ENCODE measurements around the gene PRPF40B. TPM values are rescaled to one million over a fixed set of nuclear protein-coding genes. Genes with fewer than 3 reads are reported as not detected.

Gene PRPF40B
- total and polyA plus RNA-seq, 9 of the 15 experiments (the other 6 are each of a cell fraction or from before 2014, with no cell fraction given) = 0.55 to 10.6 (median 4.8) TPM

DNA sequence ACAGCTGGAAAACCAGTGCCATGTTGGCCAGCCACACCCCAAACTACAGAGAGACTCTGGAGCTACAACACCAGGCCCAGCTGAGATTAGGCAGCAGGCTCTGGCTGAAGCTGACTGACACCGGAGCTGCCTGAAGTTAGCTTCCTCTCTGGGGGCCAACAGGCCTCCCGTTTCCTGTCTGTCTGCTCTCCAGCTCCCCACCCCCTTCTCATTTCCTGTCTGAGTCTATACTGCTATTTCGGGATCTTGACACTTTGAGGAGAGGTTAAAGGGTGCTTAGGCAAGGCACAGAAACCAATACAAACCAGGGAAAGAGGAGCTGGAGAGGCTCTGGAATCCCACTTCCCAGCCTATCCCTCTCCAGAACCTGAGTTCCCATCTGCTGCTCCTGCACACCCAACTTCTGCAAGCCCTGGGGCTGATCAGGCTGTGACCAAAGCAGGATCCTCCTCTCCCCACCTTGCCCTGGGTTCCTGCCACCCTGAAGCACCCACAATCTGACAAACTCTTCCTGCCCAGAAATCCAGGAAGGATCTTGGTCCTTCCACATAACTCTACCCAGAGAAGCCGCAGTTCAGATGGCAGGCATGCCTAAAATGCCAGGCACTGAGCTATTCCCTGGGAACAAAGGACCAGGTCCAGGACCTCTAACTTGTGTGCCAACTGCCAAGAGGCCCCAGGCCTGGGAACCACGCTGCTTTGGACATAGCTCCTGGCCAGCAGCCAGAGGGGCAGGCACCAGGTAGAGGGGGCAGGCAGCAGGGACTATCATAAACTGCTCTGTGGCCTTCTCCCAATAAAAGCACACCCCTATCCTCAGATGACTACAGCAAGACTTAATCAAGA lies 39.9 kb downstream of the PRPF40B start (continued):
- TF ChIP-seq NKRF (IDR thresholded peaks at IDR 0.05; ENCODE audit: borderline replicate concordance) (no peak), NR2C2 (CRISPR knock-in tag; IDR thresholded peaks at IDR 0.05) (peak; percentile 60; the same call in 1 of the 2 replicates), NR2C2 (tag; IDR thresholded peaks at IDR 0.05) (peak; percentile 94), BDP1 (IDR thresholded peaks at IDR 0.05; ENCODE audit: insufficient read depth, insufficient read length) (no peak), ZNF79 (CRISPR knock-in tag; IDR thresholded peaks at IDR 0.05; ENCODE audit: low read depth) (0 out of 2 replicates have a peak, but pooled peaks have one; percentile 50), BRD9 (IDR thresholded peaks at IDR 0.05; ENCODE audit: low read depth, partially characterized antibody) (no peak), RNF219 (CRISPR knock-in tag; IDR thresholded peaks at IDR 0.05) (no peak), POLR2G (IDR thresholded peaks at IDR 0.05; ENCODE audit: low read depth, low read length) (peak; percentile 44; the same call in 1 of the 2 replicates), SMAD3 (CRISPR knock-in tag; conservative IDR thresholded peaks at IDR 0.05) (0 out of 2 replicates have a peak, but pooled peaks have one; percentile 35), NEUROD1 (IDR thresholded peaks at IDR 0.05; ENCODE audit: borderline replicate concordance, low read depth, low read length, partially characterized antibody) (peak; percentile 62), ZNF165 (CRISPR knock-in tag; IDR thresholded peaks at IDR 0.05; ENCODE audit: borderline replicate concordance) (0 out of 2 replicates have a peak, but pooled peaks have one; percentile 57), MXI1 (IDR thresholded peaks at IDR 0.05; ENCODE audit: low read depth, low read length) (no peak), CSDE1 (IDR thresholded peaks at IDR 0.05) (no peak), DACH1 (IDR thresholded peaks at IDR 0.05; ENCODE audit: partially characterized antibody) (peak; percentile 38), ZNF212 (CRISPR knock-in tag; IDR thresholded peaks at IDR 0.05) (no peak), HCFC1 (IDR thresholded peaks at IDR 0.05; ENCODE audit: low read depth, low read length) (0 out of 2 replicates have a peak, but pooled peaks have one; percentile 3), BHLHE40 (IDR thresholded peaks at IDR 0.05; ENCODE audit: low read length) (0 out of 2 replicates have a peak, but pooled peaks have one; percentile 25), LEF1 (IDR thresholded peaks at IDR 0.05) (peak; percentile 84)
- TF ChIP-seq, protein P1, sequence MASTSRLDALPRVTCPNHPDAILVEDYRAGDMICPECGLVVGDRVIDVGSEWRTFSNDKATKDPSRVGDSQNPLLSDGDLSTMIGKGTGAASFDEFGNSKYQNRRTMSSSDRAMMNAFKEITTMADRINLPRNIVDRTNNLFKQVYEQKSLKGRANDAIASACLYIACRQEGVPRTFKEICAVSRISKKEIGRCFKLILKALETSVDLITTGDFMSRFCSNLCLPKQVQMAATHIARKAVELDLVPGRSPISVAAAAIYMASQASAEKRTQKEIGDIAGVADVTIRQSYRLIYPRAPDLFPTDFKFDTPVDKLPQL (IDR thresholded peaks at IDR 0.05; ENCODE audit: extremely low read depth, insufficient read length) = no peak
- TF ChIP-seq, protein P2, sequence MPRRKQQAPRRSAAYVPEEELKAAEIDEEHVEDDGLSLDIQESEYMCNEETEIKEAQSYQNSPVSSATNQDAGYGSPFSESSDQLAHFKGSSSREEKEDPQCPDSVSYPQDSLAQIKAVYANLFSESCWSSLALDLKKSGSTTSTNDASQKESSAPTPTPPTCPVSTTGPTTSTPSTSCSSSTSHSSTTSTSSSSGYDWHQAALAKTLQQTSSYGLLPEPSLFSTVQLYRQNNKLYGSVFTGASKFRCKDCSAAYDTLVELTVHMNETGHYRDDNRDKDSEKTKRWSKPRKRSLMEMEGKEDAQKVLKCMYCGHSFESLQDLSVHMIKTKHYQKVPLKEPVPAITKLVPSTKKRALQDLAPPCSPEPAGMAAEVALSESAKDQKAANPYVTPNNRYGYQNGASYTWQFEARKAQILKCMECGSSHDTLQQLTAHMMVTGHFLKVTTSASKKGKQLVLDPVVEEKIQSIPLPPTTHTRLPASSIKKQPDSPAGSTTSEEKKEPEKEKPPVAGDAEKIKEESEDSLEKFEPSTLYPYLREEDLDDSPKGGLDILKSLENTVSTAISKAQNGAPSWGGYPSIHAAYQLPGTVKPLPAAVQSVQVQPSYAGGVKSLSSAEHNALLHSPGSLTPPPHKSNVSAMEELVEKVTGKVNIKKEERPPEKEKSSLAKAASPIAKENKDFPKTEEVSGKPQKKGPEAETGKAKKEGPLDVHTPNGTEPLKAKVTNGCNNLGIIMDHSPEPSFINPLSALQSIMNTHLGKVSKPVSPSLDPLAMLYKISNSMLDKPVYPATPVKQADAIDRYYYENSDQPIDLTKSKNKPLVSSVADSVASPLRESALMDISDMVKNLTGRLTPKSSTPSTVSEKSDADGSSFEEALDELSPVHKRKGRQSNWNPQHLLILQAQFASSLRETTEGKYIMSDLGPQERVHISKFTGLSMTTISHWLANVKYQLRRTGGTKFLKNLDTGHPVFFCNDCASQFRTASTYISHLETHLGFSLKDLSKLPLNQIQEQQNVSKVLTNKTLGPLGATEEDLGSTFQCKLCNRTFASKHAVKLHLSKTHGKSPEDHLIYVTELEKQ (CRISPR knock-in tag; IDR thresholded peaks at IDR 0.05) = no peak

All from K562 (cell line).